MM.1S (cell line): ENCODE measurements around the gene REG3A.

ENCODE experiments used
- DNase-seq: peaks from one replicate; pipeline ENCODE4 v3.0.0-alpha.2; 2015
- H2AFZ ChIP-seq: fragments of 300-600 bp; sonication (generic); 2 replicates; pipeline ENCODE4 v1.6.0; 2016; ENCODE audit warnings: antibody characterized with exemption, low read length
- H3F3A ChIP-seq: fragments of 300-600 bp; sonication (generic); 2 replicates; pipeline ENCODE4 v1.6.1; 2016; ENCODE audit warnings: mild to moderate bottlenecking, antibody characterized with exemption, low read length, moderate library complexity, mixed read lengths; ENCODE audit not compliant: insufficient read depth
- H3K27ac ChIP-seq: fragments of 300-600 bp; sonication (generic); 2 replicates; pipeline ENCODE4 v1.5.1; 2016; ENCODE audit warnings: mild to moderate bottlenecking, low read length
- H3K27me3 ChIP-seq: fragments of 300-600 bp; sonication (generic); replicated peaks from 2 replicates; pipeline ENCODE4 v1.6.0; 2016; ENCODE audit warnings: low read length; ENCODE audit not compliant: insufficient read depth
- H3K36me3 ChIP-seq: fragments of 300-600 bp; sonication (generic); replicated peaks from 2 replicates; pipeline ENCODE4 v1.6.1; 2016; ENCODE audit warnings: mild to moderate bottlenecking, low read length, mixed read lengths; ENCODE audit not compliant: insufficient read depth
- H3K4me1 ChIP-seq: fragments of 300-600 bp; sonication (generic); 2 replicates; pipeline ENCODE4 v1.6.1; 2016; ENCODE audit warnings: low read length, mixed read lengths
- H3K4me2 ChIP-seq: fragments of 300-600 bp; sonication (generic); 2 replicates; pipeline ENCODE4 v1.6.0; 2016; ENCODE audit warnings: low read depth, low read length
- H3K4me3 ChIP-seq: fragments of 300-600 bp; sonication (generic); 2 replicates; pipeline ENCODE4 v1.5.1; 2016; ENCODE audit warnings: low read length, mixed read lengths
- H3K79me2 ChIP-seq: fragments of 300-600 bp; sonication (generic); 2 replicates; pipeline ENCODE4 v1.6.1; 2016; ENCODE audit warnings: mixed run types, low read length, mixed read lengths
- H3K9ac ChIP-seq: fragments of 300-600 bp; sonication (generic); 2 replicates; pipeline ENCODE4 v1.6.1; 2016; ENCODE audit warnings: low read length, mixed read lengths
- H3K9me2 ChIP-seq: fragments of 300-600 bp; sonication (generic); replicated peaks from 2 replicates; pipeline ENCODE4 v1.6.1; 2016; ENCODE audit warnings: mild to moderate bottlenecking, low read length, mixed read lengths; ENCODE audit not compliant: insufficient read depth
- H3K9me3 ChIP-seq: fragments of 300-600 bp; sonication (generic); replicated peaks from 2 replicates; pipeline ENCODE4 v1.6.1; 2016; ENCODE audit warnings: mild to moderate bottlenecking, low read length, mixed read lengths; ENCODE audit not compliant: insufficient read depth
- H4K20me1 ChIP-seq: fragments of 300-600 bp; sonication (generic); 2 replicates; pipeline ENCODE4 v1.6.1; 2016; ENCODE audit warnings: mild to moderate bottlenecking, low read length, moderate library complexity, mixed read lengths; ENCODE audit not compliant: insufficient read depth
- EZH2 ChIP-seq: fragments of 300-600 bp; sonication (generic); optimal IDR thresholded peaks from 2 replicates; pipeline ENCODE3; 2017; ENCODE audit warnings: low read depth, mild to moderate bottlenecking, antibody characterized with exemption, low read length, mixed read lengths
- EZH2phosphoT487 ChIP-seq: fragments of 300-600 bp; sonication (generic); IDR thresholded peaks from 2 replicates; pipeline ENCODE4 v1.6.1; 2018; ENCODE audit warnings: antibody characterized with exemption, low read length
- TF ChIP-seq, protein P1 (sequence below): fragments of 300-600 bp; sonication (generic); IDR thresholded peaks from 2 replicates; pipeline ENCODE4 v1.5.1; 2016; ENCODE audit warnings: antibody characterized with exemption, low read length, mixed read lengths

REG3A gene

DNA sequence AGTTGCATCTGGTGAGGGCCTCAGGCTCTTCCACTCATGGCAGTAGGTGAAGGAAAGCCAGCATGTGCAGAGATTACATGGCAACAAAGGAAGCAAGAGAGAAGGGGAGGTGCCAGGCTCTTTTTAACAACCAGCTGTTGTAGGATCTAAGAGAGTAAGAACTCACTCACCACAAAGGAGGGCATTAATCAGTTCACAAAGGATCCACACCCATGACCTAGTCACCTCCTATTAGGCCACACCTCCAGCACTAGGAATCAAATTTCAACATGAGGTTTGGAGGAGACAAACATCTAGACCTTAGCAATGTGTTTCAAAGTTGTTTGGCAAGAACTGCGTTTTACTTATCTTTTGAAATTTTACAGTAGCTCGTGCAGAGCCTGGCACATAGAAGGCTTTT, 20.5 kb upstream of the REG3A start:
- H2AFZ ChIP-seq: no peak overlapping the region
- no peak for DNase-seq
- H3F3A ChIP-seq: no peaks in the 10 kb centered on the region
- H3K9ac ChIP-seq: no peak overlapping the region
- no peaks in the 10 kb centered on the region for H3K27me3 ChIP-seq
- H3K9me2 ChIP-seq: no peaks in the 10 kb centered on the region; the same call in 1 of the 2 replicates
- no peaks in the 10 kb centered on the region; the same call in 1 of the 2 replicates for H3K36me3 ChIP-seq
- no peaks in the 10 kb centered on the region for H3K9me3 ChIP-seq
- H3K27ac ChIP-seq: no peak overlapping the region
- no peak overlapping the region for H3K4me2 ChIP-seq
- H3K79me2 ChIP-seq: no peaks in the 10 kb centered on the region
- no peaks in the 10 kb centered on the region for H3K4me1 ChIP-seq
- TF ChIP-seq EZH2phosphoT487 (no peak), EZH2 (no peak)
- TF ChIP-seq, protein P1, sequence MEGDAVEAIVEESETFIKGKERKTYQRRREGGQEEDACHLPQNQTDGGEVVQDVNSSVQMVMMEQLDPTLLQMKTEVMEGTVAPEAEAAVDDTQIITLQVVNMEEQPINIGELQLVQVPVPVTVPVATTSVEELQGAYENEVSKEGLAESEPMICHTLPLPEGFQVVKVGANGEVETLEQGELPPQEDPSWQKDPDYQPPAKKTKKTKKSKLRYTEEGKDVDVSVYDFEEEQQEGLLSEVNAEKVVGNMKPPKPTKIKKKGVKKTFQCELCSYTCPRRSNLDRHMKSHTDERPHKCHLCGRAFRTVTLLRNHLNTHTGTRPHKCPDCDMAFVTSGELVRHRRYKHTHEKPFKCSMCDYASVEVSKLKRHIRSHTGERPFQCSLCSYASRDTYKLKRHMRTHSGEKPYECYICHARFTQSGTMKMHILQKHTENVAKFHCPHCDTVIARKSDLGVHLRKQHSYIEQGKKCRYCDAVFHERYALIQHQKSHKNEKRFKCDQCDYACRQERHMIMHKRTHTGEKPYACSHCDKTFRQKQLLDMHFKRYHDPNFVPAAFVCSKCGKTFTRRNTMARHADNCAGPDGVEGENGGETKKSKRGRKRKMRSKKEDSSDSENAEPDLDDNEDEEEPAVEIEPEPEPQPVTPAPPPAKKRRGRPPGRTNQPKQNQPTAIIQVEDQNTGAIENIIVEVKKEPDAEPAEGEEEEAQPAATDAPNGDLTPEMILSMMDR: no peak
- no peak overlapping the region for H3K4me3 ChIP-seq
- H4K20me1 ChIP-seq: no peaks in the 10 kb centered on the region

DNA sequence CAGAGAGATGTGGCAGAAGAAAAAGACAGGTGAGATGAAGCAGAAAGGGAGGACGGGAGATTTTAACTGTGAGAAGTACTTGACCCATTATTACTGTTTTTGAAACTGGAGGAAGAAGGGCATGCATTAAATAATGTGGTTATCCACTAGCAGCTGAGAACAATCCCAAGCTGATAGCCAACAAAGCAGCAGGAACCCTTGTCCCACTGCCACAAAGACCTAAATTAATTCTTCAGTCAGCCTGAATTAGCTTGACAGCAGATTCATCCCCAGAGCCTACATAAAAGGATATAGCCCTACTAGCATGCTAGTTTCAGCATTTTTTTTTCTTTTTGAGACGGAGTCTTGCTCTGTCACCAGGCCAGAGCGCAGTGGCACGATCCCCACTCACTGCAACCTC, 19.5 kb upstream of the REG3A start:
- no peak for DNase-seq
- no peak overlapping the region for H3K9ac ChIP-seq
- H3K79me2 ChIP-seq: no peaks in the 10 kb centered on the region
- H3K4me1 ChIP-seq: no peaks in the 10 kb centered on the region
- H3K4me2 ChIP-seq: no peak overlapping the region
- no peak overlapping the region for H3K27ac ChIP-seq
- H3F3A ChIP-seq: no peaks in the 10 kb centered on the region
- TF ChIP-seq EZH2: no peak
- TF ChIP-seq, protein P1: no peak
- no peak overlapping the region for H3K4me3 ChIP-seq
- H3K9me3 ChIP-seq: no peaks in the 10 kb centered on the region
- no peaks in the 10 kb centered on the region; the same call in 1 of the 2 replicates for H3K36me3 ChIP-seq
- no peaks in the 10 kb centered on the region for H4K20me1 ChIP-seq
- H3K9me2 ChIP-seq: no peaks in the 10 kb centered on the region; the same call in 1 of the 2 replicates
- H2AFZ ChIP-seq: no peak overlapping the region
- no peaks in the 10 kb centered on the region for H3K27me3 ChIP-seq

DNA sequence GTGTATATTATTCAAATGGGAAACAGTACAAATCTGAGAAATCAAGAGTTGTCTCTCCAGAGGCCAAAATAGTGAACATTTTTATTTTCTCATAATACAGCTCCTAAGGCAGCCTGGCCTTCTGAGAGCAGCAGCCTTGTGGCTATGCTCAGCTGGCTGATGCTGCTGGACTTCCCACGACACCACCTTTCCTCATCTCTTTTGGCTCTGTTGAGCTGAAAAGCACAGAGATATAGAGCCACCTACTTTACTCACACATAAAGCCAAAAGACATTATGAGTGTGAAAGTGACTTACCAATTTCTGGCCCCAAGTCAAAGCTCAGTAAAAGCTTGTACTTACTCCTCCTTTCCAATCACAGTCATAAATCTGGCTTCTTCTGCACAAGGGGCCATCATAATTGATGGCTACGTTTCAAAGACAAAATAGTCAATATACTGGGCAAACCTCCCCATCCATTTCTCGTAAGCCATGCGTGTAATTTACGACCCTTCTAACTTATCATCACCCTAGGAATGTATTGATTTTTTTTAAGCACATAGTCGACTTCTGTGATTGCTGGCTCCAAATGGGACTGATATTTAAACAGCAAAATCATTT, 18.6 kb upstream of the REG3A start:
- DNase-seq: no peak
- H3K79me2 ChIP-seq: no peaks in the 10 kb centered on the region
- H3K9me2 ChIP-seq: no peaks in the 10 kb centered on the region; the same call in 1 of the 2 replicates
- no peak overlapping the region for H2AFZ ChIP-seq
- no peaks in the 10 kb centered on the region for H3K27me3 ChIP-seq
- H3K27ac ChIP-seq: no peak overlapping the region
- H3K4me2 ChIP-seq: no peak overlapping the region
- H3K9ac ChIP-seq: no peak overlapping the region
- H4K20me1 ChIP-seq: no peaks in the 10 kb centered on the region
- H3K4me3 ChIP-seq: no peak overlapping the region
- TF ChIP-seq EZH2phosphoT487: no peak
- TF ChIP-seq, protein P1: no peak
- TF ChIP-seq EZH2: no peak
- H3K36me3 ChIP-seq: no peaks in the 10 kb centered on the region; the same call in 1 of the 2 replicates
- H3K9me3 ChIP-seq: no peaks in the 10 kb centered on the region
- no peaks in the 10 kb centered on the region for H3F3A ChIP-seq
- H3K4me1 ChIP-seq: no peaks in the 10 kb centered on the region
